HG03342 (cell line): Measurements from ENCODE around the gene PITX2.
A peak's percentile ranks its signal among the peaks of the same experiment; 100 is the strongest.

ENCODE experiments used
- ATAC-seq: cut with Tn5 transposase; IDR thresholded peaks from one replicate; pipeline ENCODE4 v1.9.1; 2021; ENCODE audit warnings: mild to moderate bottlenecking, moderate library complexity; ENCODE audit not compliant: unreplicated experiment

The PITX2 gene

DNA sequence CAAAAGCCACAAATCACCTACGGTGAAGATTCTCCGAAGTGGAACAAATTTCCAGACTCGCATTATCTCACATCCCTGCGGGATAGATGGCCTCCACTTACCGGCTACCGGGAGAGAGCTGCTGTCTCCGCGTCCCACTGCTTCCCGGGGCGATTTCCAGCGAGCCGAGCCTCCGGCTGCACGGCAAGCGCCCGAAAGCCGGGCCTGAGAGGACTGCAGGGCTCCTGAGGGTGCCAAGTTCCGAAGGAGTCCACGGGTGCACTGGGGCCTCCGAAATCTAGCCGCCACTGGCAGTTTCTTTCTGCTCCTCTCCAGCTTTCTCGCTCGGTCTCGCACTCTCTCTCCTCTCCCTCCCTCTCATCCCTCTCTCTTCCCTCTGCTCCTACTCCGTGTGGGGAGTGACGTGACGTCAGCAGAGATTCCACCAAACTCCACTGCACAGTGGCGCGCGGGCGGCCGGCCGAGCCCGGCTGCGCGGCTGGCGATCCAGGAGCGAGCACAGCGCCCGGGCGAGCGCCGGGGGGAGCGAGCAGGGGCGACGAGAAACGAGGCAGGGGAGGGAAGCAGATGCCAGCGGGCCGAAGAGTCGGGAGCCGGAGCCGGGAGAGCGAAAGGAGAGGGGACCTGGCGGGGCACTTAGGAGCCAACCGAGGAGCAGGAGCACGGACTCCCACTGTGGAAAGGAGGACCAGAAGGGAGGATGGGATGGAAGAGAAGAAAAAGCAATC lies 14.0 kb upstream of the PITX2 start:
- no peak for ATAC-seq

DNA sequence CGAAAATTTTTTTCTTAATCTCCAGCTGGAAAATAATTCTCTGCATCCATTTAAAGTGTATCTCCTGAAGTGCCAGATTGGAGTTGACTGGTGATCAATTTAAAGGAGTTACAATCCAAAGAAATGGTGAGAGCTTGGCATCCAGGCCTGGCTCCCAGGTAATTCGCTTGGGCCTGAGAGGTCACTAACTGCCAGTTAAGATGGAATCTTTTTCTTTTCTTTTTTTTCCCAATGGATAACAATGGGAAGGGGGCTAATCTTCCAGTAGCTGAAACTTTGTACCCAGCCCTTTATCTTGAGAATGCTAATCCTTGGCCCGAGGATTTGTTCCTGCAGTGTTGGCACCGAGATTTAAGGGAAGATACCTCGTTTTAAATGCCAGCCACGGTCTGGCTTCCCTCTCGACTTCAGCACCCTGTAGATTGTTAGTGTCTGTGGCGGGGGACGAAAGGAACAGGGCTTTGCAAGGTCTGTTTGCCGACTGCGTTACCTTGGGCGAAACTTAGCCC lies 13.3 kb upstream of the PITX2 start:
- no peak for ATAC-seq

DNA sequence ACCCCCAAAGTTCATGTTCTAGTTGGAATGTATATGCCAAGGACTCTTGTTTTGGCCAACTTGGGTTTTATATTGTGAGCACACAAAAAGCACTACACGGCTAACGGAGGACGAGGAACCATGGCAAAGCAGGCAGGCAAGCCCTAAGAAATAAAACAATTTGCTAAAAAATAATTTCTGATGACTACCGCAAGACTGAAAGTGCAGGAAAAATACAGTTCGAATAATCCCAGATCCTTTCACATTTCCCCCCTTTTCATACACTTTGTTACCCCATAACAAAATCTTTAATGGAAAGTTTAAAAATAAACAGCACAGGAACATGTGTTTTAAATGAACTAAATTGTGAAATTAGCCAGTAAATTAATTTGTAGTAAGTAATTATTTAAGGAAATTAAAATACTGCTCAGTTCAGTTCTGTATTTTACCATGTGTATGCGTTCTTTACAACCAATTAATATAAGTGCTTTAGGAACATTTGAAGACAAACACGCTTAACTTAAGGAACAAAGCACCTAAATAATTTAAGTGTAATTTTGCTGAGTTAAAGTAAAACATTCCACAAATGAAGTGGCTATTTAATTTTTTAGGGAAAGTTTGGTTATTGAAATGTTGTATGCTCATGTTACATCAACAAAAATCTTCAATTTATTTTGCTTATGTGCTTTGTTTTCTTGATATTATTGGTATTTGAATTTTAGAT lies 12.4 kb upstream of the PITX2 start:
- no peak for ATAC-seq

DNA sequence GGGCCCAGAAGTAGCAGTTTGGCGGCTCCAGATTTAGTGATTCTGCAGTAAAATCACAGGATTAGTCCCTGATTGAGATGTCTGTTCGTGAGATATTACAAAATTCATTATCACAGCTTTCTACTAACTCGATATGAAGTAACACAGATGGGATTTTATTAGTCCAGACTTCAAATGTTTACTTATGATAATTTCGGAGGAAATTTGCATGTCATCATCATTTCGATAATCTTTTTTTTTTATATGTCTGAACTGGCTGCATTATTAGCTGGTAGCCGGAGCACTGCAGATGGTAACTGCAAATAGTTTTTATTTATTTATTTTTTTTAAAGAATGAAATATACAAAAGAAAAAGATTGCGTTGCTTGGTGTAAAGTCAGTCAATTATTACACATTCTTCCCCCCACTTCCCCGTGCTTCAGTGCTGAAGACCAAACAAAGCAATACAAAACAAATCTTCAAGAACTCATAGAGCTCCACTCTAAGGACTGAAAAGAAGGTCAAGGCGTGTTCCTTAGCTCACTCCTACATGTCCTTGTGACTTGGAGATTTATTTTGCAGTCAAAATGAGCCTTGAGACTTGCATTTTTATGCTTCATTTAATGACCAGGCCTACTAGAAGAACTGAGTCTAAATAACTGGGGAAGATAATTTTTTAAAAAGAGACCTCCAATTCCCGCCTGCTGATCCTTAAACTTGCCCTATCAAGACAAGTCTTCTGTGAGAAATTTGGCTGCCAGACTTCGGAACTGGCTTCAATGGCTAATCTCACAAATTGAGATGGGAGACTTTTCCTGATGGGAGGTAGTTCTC lies 11.7 kb upstream of the PITX2 start:
- no peak for ATAC-seq

DNA sequence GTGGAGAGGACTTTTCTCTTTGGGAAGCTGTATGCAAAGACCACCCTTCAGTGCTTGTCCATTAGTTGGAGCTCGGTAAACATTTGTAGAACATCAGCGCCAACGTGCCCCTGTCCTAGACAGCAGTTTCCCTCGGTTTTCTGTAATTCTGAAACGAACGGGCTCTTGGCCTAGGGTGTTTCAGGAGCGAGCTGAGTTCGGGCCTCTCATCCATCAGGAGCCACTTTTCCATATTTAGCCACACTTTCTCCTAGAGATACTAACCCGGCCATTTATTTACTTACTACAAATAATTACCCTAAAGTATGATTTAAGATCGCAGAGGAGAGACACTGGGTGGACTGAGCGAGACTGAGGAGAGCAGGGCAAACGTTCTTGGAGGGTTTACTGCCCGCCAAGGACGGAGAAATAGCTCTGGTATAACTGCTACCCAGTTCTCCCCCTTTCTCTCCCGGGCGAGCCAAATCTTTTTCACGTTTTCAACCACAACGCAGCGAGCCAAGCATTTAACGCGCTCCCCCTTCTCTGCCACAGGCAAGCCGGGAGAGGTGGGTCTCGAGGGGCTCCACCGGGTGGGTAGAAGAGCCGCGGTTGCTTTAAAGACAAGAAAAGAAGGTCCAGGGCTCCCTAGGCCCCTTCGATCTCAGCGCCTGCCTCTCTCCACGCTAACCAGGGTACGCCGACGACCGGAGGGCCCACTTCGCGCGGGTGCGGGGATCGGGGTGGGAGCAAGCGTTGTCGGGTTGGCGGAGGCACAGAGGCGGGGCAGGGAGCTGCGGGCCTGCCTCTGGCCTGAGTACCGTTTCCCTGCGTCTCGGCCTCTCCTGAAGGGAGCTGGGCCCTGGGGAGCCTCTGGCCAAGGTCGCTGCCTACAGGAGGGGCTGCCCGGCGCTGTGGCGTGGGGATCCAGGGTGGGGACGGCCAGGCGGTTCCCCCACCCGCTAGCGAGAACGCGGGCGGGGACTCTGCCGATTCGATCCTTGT lies 10.8 kb upstream of the PITX2 start:
- no peak for ATAC-seq

DNA sequence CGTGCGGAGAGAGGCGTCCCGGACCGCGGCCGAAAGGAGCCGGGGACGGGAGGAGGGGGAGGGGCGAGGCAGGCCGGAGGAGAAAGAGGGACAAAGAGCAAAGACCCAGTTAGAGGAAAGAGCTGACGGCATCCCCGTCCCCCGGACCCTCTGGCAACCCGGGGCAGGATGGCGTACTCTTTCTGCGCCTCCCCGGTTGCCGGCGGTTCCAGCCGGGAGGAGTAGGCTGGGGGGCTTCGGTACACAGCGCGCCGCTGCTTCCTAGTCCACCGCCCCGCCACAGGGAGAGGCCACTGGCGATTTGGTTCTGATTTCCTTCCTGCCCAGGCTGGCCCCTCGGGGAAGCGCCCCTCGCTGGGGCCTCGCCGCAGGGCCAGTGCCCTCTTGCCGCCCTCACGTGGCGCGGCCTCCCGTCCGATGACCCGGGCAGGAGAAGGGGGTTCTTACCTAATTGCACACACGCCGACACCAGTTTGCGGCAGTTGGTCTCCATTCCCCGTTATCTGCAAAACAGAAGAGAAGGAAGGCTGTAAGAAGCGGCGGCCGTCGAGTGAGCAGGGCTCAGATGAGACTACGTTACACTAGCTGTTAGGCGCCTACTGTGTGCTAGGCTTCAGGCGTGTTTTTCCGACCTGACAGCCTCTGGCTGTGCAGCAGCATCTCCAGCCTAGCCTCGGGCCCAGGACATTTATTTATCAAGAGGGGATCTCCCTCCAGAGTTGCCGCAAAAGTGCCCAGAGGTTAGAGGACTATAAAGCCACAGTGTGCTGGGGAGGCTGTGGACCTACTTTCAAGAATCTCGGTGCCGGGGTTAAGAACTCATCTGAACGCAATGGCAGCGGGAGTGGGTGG lies 9.9 kb upstream of the PITX2 start:
- no peak for ATAC-seq

DNA sequence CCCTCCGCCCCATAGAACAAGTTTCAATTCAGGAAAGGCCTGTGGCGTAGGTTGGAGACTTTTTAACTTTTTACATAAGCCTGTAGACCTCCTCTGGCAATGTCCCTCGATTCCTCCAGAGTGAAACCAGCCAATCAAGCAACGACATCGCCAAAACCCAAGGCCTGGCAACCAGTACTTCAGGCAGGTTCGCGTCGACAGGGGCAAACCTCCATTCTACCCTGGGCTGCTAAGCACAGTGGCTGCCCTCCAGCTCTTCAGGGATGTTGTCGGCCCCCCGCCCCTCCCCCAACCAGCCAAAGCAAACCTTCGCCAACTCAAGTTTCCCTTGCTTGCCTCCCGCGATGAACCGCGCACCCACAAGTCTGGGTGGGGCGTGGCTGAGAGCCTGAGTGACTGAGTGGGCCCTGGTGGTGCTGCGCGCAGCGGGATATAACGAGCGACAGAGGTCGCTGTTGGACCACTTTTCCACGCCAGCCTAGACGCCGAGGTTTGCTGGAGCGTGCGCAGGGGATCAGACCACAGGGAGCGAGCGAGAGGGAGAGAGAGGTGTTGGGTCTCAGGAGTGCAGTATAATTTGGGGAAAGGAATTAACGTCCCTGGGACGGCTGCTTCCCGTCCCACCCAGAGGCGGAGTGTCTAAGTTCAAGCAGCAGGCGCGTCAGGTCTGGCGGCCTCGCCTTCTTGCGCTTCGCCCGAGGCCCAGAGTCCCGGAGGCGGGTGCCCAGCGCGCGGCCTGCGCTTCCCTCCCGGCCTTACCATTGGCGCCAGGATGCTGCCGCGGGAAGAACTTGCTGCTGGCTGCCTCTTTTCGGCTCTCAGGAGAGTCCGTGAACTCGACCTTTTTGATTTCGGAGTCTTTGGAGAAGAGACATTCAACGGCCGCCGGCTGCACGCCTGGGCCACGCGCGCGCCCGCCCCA lies 9.0 kb upstream of the PITX2 start:
- ATAC-seq, result peak; percentile 96

DNA sequence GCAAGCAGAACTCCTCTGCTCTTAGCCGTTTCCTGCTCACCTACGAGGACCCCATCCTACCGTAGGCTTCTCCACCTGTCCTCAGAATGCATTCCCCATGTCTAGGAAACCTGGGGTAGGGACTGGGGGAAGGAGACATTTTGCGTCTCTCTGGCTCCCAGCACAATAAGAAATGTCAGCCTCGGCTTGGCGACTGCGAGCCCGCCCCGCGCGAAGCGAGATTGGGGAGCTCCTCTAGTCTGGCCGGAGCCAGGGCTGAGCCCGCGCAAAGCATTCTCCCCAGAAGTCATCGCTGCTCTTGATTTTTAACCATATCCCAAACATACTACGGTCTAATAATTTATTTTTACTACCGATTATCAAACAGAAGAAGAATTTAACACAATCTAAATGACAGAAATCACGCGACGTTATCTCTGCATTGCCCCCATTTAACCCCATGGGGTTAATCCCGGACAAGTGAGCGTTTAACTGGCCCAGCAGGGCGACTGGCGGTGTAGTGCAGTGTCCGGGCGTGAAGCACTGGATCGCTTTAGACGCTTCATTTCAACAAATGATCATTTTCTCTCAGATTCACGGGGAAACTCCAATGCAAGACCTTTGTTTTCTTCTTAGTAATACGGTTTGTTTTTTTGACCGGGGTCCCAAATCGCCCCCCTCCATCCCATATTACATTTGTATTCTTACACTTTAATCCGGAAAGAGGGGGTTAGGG lies 8.0 kb upstream of the PITX2 start:
- no peak for ATAC-seq

DNA sequence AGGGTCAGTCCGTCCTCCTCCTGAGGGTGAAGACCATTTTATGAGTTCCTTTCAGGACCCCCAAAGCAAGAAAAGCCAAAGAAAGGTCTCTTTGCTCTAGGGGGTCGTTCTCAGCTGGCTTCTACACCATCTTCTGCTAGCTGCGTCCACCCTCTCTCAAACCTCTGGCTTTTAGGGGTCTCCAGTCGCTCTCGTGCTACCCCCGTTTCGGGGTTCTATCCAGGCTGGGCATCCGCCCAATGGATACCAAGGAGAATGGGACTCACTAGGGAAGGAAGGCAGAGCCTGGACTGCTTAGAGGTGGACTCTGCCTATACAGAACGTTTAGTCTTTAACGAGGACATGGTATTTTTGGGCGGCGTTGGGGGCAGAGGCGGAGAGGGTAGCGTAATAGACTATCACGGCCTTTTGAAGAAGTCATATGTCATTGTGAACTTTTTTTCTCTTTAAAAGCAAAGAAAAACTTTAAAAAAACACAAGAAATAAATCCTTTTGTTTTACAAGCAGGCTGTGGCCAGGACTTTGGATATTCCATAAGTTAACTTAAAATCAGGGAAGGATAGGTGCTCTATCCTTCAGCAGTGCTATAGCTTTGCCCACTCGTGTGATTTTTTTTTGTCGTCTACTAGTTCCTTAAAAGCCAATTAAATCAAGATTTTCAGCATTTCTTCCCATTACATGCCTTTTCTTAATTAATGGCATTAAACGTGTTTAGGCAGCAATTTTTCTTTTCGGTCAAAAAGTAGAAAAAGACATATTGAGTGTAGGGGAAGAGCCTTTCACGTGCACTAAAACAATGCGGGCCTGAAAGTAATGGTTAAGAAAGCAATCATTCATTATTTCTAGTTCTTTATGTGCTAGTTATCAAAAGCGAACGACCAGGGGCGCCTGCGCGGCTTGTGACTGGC lies 7.2 kb upstream of the PITX2 start:
- ATAC-seq, result no peak

DNA sequence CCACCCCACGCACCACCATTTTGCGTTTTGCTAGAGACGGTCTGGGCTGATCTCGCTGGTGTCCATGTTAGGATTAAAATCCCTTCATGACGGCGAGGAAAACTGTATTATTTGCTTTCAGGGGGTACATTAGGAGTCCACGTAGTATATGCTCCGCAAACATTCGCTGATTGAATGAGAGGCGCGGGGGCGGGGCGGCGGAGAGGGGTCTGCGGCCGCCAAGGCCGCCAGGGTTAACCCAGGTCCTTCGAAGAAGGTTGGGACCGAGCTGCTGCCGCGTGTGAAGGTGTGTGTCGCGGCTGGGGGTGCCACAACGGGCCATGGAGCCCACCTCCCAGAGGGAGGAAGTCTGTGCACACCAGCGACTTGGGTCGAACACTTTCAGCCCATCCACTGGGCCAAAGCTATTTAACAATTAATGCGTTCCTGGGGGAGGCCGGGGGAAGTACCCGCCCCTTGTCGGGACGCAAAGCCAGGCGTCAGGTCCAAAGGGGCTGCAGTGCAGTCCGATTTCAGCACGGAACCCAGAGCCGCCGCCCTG lies 6.4 kb upstream of the PITX2 start:
- no peak for ATAC-seq

DNA sequence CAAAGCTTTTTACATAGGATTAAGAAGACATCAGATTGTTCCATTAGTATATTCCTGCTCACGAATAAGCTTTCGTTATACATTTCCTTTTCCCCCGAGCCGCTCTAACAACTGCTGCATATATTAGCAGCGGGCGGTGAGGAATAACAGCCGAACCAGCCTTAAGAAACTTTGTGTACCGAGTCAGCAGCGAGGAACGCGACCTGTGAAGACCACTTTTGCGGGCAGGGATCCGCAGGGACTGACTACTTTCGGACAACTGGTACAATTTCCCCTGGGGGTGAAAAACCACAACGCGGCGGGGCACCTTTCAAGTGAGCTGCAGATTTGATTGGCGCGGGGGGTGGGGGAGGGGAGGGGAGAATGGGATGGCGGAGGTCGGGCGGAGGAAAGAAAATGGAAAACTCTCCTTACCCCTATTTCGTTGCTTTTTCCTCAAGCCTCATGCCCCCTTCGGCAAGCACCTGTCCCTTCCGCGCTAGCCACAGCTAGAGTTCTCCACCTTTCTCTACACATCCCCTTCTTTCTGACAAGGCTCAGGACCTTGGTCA lies 5.9 kb upstream of the PITX2 start:
- ATAC-seq, result no peak

DNA sequence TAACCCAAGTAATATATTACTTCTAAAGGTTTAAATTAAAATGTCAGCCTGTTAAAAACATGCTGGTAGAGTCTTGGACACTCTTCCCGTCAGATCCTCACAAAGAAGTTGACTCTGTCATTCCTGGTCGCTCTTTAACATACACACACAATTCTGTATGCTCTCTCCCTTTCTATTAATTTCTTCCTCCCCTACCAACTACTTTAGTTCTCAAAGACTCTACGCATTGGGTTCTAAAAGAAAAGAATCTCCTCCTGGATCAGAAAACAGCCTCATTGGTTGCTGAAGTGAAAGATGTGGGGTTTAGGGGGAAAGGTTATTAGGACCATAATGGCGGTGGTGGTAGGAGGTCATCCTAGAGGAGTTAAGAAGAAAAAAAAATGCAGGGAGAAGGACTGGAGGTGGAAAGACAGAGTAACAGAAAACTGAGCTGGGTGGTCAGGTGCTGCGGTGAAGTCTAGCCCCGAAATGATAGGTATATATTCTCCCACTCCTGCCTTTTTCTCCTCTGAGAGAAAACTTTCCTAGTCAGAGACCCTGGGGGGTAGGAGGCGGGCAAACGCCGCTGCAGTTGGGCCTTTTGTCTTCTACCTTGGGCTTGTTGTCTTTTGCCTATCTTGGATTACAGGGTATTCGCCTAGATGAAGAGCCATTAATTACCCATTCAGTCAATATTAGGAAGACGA lies 5.2 kb upstream of the PITX2 start:
- ATAC-seq, result no peak

DNA sequence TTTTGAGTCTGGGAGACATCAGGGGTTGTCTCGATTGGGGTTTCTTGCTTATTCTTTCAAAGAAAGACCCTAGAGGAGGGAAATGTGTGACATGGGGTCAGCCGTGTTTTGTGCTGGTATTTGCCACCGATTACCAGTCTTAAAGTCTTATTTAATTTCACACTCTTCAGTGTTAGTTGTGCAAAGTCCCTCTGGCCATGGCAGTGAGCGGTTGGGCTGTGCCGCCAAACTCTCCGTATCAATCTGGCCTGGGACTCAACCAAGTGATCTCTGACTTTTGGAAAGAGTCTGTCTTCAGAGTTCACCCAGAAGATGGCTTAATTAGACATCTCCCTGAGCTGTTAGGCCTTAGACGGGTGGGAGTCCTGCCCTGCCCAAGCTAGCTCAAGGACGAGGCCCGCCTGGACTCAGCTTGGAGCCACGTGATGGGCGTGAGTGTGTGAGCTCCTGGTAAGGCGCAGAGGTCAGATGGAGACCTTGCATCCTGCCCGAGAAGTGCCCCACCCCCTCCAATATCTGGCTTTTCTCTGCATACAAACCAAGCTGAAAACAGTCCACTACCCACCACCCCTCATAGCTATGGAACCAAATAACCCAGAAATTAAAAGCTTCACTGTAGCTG lies 3.8 kb upstream of the PITX2 start:
- no peak for ATAC-seq

DNA sequence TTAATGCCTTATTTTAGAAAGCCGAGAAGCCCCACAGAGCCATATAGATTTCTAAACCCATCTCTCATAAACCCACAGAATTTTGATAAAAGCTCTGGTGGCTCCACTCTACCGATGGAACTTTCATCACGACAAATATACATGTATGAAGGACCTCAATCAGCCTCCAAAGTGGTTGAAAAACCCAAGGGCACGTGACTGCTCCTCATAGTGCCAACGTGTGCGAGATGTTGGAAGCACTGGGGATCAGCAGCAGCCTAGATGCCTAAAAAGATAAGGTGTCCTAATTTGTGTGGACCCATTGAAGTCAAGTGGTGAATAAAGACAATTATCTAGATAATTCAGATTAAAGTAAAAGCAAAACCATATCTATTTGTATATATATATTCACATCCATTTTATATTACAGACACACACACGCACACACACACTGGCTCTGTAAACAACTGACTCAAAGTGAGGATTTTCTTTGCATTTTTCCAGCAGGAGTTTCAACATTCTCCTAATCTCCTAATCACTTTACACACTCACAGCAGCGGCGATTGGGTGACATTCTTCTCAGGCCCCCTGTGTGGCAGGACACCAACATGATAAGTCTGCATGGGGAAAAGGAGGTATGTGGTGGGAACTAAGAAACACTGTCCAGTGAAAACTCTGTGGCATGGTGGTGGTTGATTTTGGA lies 2.8 kb upstream of the PITX2 start:
- ATAC-seq, result no peak
